NCI-H748 treated with DMSO at 0.1 percent for 48 hours (cell line): ENCODE data around the gene FBXO41.
A peak's percentile ranks its signal among the peaks of the same experiment; 100 is the strongest.

Experiments used
- DNase-seq: peaks from one replicate; lab custom pipeline; 2025; lab: John Stamatoyannopoulos, UW

FBXO41 gene

GRCh38 chr2:73244580-73244979, 39.7 kb downstream of the FBXO41 start:
- no peak for DNase-seq

- no peak for DNase-seq
Observed at GRCh38 chr2:73243884-73244570, 40.3 kb downstream of the FBXO41 start.

GRCh38 chr2:73239776-73240175, 44.5 kb downstream of the FBXO41 start:
- no peak for DNase-seq

DNA sequence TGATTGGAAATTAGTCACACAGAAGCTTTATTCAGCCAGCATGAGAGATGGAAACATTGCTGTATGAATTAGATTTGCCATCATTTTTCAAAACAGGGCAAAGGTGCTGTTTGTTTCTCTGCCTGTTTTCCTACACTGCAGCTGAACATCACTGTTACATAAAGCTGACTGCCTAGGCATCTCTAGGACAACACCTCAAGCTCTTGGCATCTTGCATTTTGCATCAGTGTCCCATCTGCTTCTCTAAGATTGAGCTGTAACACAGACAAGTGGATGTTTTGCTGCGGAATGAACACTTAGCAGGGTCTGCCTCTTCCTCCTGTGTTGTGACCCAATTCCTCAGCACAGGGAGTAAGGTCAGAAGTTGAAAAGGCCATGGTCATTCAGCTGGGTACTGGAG, 45.3 kb downstream of the FBXO41 start:
- no peak for DNase-seq

- no peak for DNase-seq
Observed at GRCh38 chr2:73238149-73238548, 46.1 kb downstream of the FBXO41 start.

- DNase-seq, result no peak
Observed at GRCh38 chr2:73237168-73237567, 47.1 kb downstream of the FBXO41 start.

GRCh38 chr2:73235315-73236028, 48.8 kb downstream of the FBXO41 start:
- no peak for DNase-seq

- DNase-seq, result peak; percentile 68
Observed at GRCh38 chr2:73233932-73234832, 50.1 kb downstream of the FBXO41 start, which contains the start of gene CCT7. Gene CCT7, plus strand, starts transcription at chr2:73234308. Its CDS starts 71 bp downstream, at chr2:73234379.

DNA sequence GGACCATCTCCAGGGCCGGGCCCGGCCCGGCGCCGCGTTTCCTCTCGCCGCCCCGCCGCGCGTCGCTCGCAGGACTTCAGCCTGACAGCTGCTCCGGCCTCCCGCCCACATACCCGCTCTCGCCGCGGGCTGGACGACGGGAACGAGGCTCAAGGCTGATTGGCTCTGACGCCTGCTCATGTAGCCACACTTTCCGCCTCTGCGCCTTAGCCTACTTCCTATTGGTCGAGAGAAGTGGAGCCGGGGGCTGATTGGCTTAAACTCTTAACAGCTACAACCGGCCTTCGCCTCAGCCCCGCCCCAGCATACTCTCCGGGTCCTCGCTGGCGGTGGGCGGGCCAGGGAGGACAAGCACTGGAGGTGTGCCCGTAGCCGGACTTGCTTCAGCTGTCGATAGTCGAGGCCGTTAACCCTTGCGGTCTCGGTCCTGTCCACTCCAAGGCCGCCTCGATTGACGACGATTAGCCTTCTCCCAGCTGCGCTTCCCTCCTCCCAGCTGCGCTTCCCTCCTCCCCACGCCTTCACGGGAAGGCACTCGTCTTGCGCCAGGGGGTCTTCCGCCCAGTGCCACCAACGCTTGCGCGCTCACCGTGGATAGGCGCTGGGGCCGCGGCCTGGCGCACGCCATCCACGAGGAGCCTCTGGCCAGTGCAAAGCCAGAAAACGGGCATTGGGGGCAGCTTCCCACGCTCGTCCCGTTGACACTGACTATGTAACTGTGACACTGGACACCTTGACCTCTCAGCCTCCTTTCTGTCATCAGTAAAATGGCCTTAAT, 50.9 kb downstream of the FBXO41 start, which contains the start of gene PRADC1:
Gene PRADC1 (minus strand): TSS at position 86 of the 778 bp plus-strand sequence. CDS start 79 bp downstream, at position 7.
- peak; percentile 89 for DNase-seq

DNA sequence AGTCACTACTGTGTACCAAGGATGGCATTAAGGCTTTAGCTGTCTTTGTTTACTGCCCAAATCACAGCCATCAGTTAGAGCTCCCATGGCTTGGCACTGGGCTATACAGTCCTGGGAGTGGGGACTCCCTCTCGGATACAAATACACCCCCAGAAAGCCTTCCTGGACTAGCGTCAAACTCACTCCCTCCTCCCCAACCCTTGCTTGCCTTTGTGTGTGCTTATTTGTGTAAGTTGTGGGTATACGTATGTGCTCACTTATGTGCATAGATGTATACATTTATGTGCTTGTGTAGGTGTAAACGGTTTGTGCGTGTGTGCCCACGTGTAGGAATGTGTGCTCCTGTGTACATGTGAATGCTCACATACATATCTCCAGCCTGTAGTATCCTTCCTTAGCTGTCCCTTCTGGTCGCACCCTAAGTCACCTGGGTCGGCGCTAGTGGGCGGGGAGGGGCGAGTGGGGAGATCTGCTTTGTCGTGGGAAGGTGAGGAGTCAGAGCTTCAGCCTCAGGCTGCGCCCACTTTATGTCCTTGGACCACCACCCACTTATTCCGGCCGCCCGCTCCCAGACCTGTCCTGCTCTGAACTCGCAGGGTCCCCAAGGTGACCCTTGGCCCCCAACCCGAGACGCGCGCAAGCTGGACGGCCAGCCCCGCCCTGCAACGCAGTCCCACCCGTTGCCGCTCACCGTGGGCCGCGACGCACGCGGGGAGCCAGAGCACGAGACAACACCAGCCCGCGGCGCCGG, 51.7 kb downstream of the FBXO41 start:
- no peak for DNase-seq

GRCh38 chr2:73228631-73229030, 55.6 kb downstream of the FBXO41 start:
- no peak for DNase-seq

DNA sequence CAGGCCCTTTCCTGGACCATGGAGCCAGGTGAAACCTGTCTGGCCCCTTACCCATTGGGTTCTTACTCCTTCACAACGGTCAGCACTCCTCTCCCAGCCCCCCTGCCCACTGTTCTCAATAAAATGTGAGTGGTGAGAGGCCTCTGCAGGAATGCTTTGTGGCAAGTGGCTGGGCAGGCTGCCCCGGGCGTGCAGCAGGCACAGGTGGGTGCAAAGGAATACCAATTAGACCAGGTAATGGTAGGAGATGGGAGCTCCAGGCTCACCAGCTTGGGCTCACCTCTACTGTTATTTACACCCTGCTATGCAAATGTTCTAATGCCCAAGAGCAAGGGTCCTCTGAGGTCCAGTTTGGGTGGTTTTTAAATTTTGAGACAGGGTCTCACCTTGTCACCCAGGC, 57.2 kb downstream of the FBXO41 start:
- DNase-seq, result no peak

DNA sequence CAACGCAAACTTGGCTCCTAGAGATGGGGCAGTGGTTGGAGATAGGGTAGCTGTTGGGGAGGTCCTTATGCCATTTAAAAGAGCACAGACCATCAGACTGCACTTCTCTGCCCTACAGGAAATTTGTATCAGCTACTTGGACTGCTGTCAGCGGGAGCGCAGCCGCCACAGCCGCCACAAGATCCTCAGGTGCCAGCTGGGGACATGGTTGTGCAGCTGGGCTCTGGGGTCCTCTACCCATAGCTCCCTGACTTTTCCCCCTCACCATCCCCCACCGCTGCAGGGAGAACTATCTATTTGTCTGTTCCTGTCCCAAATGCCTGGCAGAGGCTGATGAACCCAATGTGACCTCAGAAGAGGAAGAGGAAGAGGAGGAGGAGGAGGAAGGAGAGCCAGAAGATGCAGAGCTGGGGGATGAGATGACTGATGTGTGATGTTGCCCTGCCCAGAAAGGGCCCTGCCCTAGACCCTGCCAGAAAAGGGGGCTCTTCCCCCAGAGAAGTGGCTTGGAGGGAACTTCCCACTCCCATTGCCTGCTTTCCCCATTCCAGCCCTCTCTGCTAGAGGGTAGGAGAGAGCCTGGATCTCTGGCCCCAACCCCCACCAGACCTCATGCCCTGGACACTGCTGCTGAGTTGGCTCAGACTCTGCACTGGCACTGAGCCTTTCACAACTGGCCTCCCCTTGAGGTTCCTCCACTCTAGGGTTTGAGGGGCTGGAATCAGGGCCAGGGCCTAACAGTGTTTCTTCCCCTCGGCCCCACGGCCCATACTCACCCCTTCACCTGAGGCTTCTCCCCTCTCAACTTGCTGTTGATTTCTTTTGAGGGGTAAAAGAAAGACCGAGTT, 58.5 kb downstream of the FBXO41 start:
- DNase-seq, result no peak

DNA sequence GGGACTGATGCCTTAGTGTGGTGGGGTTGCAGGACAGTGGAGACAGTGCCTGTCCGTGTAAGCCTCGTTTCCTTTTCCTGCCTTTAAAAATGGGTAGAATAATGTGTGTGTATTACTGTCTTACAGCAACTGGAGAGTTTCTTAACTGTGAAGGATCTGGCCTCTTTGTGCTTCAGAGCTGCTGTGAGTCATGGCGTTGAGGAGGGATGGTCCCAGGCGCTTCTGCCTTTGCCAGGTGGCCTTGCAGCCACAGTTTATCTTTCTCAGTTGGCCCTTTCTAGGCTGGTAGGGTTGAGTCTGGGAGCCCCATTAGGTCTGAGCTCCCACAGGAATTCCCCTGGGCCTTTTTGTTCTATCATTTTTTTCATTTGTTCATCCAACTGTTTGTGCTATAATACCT, 60.5 kb downstream of the FBXO41 start:
- no peak for DNase-seq

GRCh38 chr2:73218298-73218697, 66.0 kb downstream of the FBXO41 start:
- no peak for DNase-seq

DNA sequence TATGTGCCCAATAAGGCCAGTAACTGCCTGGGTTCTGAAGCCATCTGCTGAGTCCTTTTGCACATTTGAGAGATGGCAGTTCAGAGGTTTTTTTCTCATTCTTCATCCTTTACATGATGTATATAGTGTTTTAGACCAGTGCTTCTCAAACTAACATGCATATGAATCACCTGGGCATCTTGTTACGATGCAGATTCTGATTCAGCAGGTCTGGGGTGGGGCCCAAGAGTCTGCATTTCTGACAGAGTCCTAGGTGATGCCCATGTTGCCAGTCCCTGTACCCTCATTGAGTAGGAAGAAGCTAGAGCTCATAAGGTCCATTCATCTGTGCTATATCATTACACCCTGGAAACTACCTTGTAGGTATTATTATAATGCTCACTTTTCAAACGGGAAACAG, 66.5 kb downstream of the FBXO41 start:
- no peak for DNase-seq

DNA sequence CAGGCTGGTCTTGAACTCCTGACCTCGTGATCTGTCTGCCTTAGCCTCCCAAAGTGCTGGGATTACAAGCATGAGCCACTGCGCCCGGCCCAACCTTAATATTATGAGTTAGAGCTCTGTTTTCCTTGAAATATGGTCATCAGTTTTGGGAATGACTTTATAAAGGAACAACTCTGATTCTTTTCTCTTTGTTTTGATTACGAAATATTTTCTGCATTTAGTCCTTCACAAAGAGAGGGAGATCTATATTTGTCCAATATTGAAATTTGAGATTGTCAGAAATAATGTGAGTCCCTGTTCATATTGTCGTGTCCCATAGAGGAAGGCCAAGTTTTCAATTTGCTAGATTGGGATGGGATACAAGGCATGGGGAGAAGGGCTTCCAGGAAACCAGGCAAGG, 67.1 kb downstream of the FBXO41 start:
- no peak for DNase-seq

DNA sequence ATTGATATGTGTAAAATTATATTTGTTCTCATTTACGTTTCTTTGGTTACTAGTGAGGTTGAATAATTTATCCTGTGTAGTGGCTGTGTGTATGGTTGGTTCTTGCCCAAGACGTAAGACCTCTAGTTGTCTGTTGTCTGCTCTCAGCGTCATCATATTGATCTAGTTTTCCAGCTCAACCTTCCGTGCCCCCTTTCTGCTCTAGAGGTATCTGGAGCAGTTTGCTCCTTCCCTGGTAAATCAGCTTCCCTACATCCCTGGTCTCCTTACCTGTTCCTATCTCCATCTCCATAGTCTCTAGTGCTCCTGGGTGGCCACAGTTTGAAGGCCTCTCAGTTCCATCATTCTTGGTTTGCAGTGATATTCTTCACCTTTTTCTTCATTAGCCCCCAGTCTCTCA, 69.0 kb downstream of the FBXO41 start:
- no peak for DNase-seq

DNA sequence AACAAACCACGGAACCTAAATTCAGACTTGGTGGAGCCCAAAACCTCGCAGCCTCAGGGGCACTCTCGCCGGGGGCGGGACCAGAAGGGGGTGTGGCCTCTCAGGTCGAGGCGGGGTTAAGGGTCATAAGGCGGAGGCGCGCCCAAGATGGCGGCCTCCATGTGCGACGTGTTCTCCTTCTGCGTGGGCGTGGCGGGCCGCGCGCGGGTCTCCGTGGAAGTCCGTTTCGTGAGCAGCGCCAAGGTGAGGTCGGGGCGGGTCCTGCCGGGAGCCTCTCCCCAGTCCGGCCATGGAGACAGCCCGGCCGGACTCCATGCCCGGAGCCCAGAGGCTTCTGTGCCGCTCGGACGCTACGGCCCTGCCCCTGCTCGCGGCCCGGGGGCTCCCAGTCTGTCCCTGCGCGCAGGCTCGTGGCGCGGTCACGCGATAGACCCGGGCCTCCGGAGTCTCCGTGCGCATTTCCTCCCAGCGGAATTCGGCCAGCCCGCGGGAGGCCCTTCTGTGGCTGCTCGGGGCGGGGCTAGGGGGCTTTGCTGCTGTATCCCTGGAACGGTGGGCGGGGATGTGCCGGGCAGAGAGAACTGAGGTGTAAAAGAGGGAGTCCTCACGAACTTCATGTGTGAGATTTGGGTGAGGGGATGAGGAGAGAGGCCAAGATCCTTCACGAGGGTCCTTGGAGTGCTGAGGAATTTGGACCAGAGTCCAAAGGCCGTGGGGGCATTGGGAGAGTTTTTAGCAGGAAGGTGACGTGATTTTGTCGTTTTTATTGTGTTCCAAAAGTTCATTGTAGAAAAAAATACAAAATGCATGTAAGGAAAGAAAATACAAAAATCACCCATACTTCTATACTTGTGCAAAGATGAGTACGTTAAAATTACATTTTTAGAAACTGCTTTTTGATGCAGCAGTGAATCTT, 69.9 kb downstream of the FBXO41 start, which contains the start of gene SMYD5:
Gene SMYD5 (plus strand): TSS at position 126 of the 916 bp plus-strand sequence. CDS start 22 bp downstream, at position 148.
- DNase-seq, result peak; percentile 10
